BLaER1 (cell line): ENCODE results near the gene AP3B1.

ENCODE experiments used
- H3K27ac ChIP-seq: shearing (Covaris generic); formaldehyde crosslinking; 2 replicates; pipeline ENCODE4 v1.8.1; 2022
- H3K27me3 ChIP-seq: shearing (Covaris generic); formaldehyde crosslinking; 2 replicates; pipeline ENCODE4 v1.8.1; 2022
- H3K36me3 ChIP-seq: shearing (Covaris generic); formaldehyde crosslinking; 2 replicates; pipeline ENCODE4 v1.8.1; 2022
- H3K4me1 ChIP-seq: shearing (Covaris generic); formaldehyde crosslinking; 2 replicates; pipeline ENCODE4 v1.8.1; 2022
- H3K4me2 ChIP-seq: shearing (Covaris generic); formaldehyde crosslinking; 2 replicates; pipeline ENCODE4 v1.8.1; 2022
- H3K4me3 ChIP-seq: shearing (Covaris generic); formaldehyde crosslinking; 2 replicates; pipeline ENCODE4 v1.8.1; 2022
- H3K9ac ChIP-seq: shearing (Covaris generic); formaldehyde crosslinking; 2 replicates; pipeline ENCODE4 v1.8.1; 2022
- H3K9me3 ChIP-seq: shearing (Covaris generic); formaldehyde crosslinking; 2 replicates; pipeline ENCODE4 v1.8.1; 2022
- H4K20me1 ChIP-seq: shearing (Covaris generic); formaldehyde crosslinking; 2 replicates; pipeline ENCODE4 v1.8.1; 2022
- Cebpa-rat ChIP-seq: shearing (Covaris generic); IDR thresholded peaks from 2 replicates; pipeline ENCODE4 v1.8.1; 2022

AP3B1 gene, protein sequence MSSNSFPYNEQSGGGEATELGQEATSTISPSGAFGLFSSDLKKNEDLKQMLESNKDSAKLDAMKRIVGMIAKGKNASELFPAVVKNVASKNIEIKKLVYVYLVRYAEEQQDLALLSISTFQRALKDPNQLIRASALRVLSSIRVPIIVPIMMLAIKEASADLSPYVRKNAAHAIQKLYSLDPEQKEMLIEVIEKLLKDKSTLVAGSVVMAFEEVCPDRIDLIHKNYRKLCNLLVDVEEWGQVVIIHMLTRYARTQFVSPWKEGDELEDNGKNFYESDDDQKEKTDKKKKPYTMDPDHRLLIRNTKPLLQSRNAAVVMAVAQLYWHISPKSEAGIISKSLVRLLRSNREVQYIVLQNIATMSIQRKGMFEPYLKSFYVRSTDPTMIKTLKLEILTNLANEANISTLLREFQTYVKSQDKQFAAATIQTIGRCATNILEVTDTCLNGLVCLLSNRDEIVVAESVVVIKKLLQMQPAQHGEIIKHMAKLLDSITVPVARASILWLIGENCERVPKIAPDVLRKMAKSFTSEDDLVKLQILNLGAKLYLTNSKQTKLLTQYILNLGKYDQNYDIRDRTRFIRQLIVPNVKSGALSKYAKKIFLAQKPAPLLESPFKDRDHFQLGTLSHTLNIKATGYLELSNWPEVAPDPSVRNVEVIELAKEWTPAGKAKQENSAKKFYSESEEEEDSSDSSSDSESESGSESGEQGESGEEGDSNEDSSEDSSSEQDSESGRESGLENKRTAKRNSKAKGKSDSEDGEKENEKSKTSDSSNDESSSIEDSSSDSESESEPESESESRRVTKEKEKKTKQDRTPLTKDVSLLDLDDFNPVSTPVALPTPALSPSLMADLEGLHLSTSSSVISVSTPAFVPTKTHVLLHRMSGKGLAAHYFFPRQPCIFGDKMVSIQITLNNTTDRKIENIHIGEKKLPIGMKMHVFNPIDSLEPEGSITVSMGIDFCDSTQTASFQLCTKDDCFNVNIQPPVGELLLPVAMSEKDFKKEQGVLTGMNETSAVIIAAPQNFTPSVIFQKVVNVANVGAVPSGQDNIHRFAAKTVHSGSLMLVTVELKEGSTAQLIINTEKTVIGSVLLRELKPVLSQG

DNA sequence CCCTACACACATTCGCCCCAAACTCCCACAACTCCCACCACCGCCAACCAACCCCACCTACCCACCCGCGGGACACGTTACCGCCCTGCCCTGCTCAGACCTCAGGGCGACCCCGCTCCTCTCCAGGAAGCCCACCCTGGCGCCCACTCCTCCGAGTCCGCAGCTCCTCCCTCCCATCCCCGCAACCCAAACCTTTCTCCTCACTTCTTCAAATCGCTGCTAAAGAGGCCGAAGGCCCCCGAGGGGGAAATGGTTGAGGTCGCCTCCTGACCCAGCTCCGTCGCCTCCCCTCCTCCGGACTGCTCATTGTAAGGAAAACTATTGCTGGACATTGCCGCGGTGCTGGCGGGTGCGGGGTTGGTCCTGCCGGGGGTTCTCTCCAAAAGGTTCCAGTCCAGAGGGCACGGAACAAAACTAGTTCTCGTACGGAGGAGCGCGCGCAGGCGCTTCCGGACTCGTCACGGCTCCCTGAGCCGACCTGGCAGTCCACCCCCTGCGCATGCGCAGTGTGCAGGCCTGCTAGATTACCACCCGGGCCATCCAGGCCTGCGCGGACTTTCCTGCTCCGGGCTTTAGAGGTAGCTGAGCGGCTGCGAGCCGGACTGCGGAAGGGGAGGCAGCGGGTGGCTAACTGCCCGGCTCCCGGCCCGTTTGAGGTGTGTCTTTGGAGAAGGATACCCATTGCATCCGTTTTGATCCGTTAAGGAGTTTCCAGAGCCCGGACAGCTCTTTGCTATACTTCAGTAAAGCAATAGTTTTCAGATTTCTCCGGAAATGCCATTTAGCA, at the start of gene AP3B1:
TSS of gene AP3B1 (minus strand) at position 451 of the 787 bp plus-strand sequence. CDS start at position 332, 119 bp downstream.
- Histone ChIP-seq H3K9me3 (no peaks in the 10 kb centered on the region), H3K9ac (peak within 1 kb of the TSS; percentile 90), H3K4me1 (peaks cover 39% of the 10 kb centered on the region), H3K36me3 (peaks cover 3% of the 10 kb centered on the region; the same call in 1 of the 2 replicates), H3K27ac (peak within 1 kb of the TSS; percentile 92), H3K4me2 (peak within 1 kb of the TSS; percentile 90), H3K4me3 (peak within 1 kb of the TSS; percentile 96), H3K27me3 (peaks cover 5% of the 10 kb centered on the region; the same call in 1 of the 2 replicates), H4K20me1 (peaks cover 13% of the 10 kb centered on the region; the same call in 1 of the 2 replicates)
- no peak for TF ChIP-seq Cebpa-rat

- Histone ChIP-seq H4K20me1 (no peaks in the 10 kb centered on the region), H3K27me3 (no peaks in the 10 kb centered on the region), H3K4me3 (no peak overlapping the region), H3K9me3 (peaks cover 8% of the 10 kb centered on the region), H3K9ac (no peak overlapping the region), H3K36me3 (no peaks in the 10 kb centered on the region), H3K4me1 (0 out of 2 replicates have a peak, but pooled peaks cover 4% of the 10 kb centered on the region), H3K4me2 (no peak overlapping the region), H3K27ac (no peak overlapping the region)
- no peak for TF ChIP-seq Cebpa-rat
Measured at GRCh38 chr5:78341440-78341839, 46.9 kb upstream of the AP3B1 start.

GRCh38 chr5:78339617-78340436, 45.3 kb upstream of the AP3B1 start:
- Histone ChIP-seq H3K9ac (no peak overlapping the region), H4K20me1 (no peaks in the 10 kb centered on the region), H3K27ac (no peak overlapping the region), H3K27me3 (no peaks in the 10 kb centered on the region), H3K36me3 (no peaks in the 10 kb centered on the region), H3K4me2 (no peak overlapping the region), H3K4me1 (0 out of 2 replicates have a peak, but pooled peaks cover 4% of the 10 kb centered on the region), H3K4me3 (no peak overlapping the region), H3K9me3 (peaks cover 8% of the 10 kb centered on the region)
- no peak for TF ChIP-seq Cebpa-rat

GRCh38 chr5:78336698-78337097, 42.2 kb upstream of the AP3B1 start:
- Histone ChIP-seq H4K20me1 (no peaks in the 10 kb centered on the region), H3K36me3 (no peaks in the 10 kb centered on the region), H3K9me3 (peaks cover 8% of the 10 kb centered on the region), H3K9ac (no peak overlapping the region), H3K27me3 (no peaks in the 10 kb centered on the region), H3K4me2 (no peak overlapping the region), H3K4me3 (no peak overlapping the region), H3K4me1 (0 out of 2 replicates have a peak, but pooled peaks cover 4% of the 10 kb centered on the region), H3K27ac (no peak overlapping the region)
- no peak for TF ChIP-seq Cebpa-rat

DNA sequence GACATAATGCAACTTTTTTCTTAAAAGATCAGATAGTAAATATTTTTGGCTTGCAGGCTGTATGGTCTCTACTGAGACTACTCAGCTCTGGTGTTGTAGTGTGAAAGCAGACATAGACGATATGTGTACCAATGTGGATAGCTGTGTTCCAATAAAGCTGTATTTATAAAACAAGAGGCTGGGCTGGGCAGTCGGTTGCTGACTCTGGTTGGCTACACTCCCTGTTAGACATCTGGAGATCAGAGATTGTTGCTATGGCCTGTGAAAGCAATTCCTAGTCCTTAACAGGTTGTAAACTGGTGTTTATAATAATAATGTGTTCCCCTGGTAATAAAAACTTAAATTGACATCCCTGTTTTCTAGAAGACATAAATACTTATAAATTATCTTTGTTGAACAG, 41.5 kb upstream of the AP3B1 start:
- no peaks in the 10 kb centered on the region for H4K20me1 ChIP-seq
- no peak for TF ChIP-seq Cebpa-rat

GRCh38 chr5:78334811-78335210, 40.3 kb upstream of the AP3B1 start:
- Histone ChIP-seq H3K9ac (no peak overlapping the region), H3K4me1 (no peaks in the 10 kb centered on the region), H3K4me3 (no peak overlapping the region), H3K36me3 (no peaks in the 10 kb centered on the region), H3K27me3 (no peaks in the 10 kb centered on the region), H4K20me1 (no peaks in the 10 kb centered on the region), H3K27ac (no peak overlapping the region), H3K4me2 (no peak overlapping the region), H3K9me3 (peaks cover 8% of the 10 kb centered on the region)
- TF ChIP-seq Cebpa-rat, result no peak

More for the DNA sequence above, 41.5 kb upstream of the AP3B1 start:
- Histone ChIP-seq H3K9me3 (peaks cover 8% of the 10 kb centered on the region), H3K4me1 (0 out of 2 replicates have a peak, but pooled peaks cover 4% of the 10 kb centered on the region), H3K4me3 (no peak overlapping the region), H3K27me3 (no peaks in the 10 kb centered on the region), H3K27ac (no peak overlapping the region), H3K9ac (no peak overlapping the region), H3K36me3 (no peaks in the 10 kb centered on the region), H3K4me2 (no peak overlapping the region)

DNA sequence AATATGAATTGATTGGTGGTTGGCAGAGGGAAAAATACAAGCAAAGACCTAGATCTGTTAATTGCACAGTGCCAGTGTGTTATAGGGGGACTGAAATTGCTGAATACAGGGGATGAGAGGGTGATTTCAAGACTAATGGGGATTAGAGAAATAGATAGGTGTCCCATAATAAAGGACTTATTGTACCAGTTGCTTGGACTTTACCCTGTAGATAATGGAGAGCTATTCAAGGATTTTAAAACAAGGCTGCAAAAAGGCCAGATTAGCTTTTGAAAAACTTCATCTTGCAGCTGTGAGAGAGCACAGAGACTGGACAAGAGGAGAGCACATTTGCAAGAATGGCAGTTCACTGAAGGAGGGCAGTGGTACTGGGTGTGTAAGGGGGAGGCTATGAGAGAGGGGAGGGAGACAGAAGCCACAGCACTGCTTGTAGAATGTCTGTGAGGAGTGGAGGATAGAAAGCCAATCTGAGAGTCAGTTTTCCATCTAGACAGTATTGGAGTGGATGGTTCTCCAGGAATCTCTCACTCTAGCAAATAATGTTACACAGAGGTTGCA, 37.1 kb upstream of the AP3B1 start:
- H3K9ac ChIP-seq, result no peak overlapping the region
- no peak for TF ChIP-seq Cebpa-rat
- no peaks in the 10 kb centered on the region for H3K36me3 ChIP-seq
- H3K9me3 ChIP-seq, result no peaks in the 10 kb centered on the region
- H4K20me1 ChIP-seq, result no peaks in the 10 kb centered on the region
- H3K4me1 ChIP-seq, result no peaks in the 10 kb centered on the region
- H3K27ac ChIP-seq, result no peak overlapping the region
- no peak overlapping the region for H3K4me2 ChIP-seq
- no peak overlapping the region for H3K4me3 ChIP-seq
- H3K27me3 ChIP-seq, result no peaks in the 10 kb centered on the region

DNA sequence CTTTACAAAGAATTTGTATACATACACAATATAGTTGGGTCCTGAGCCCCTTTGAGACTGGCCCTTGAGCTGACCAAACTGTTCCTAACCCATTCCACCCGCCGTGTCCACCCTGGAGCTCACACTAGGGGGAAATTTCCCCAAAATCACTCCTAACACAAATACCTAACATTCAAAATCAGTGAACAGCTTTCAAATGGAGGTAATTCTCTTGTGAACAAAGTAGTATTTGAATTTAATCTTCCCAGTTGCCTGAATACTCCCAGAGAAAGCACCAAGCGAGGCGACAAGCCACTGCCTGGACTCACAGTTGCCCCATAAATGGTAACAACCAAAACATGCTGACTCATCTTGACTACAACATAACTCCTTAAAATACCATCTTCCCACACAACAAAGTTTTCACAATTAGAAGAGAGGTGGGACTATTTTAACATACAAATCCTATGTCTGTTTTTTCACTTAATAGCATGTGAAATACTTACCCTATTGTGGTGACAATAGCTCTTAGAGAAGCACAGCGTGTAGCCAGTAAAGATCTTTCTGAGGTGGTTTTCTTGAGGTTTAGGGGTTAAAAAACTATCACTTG, 34.2 kb upstream of the AP3B1 start:
- H3K4me1 ChIP-seq, result no peaks in the 10 kb centered on the region
- no peak overlapping the region for H3K4me3 ChIP-seq
- no peaks in the 10 kb centered on the region for H3K27me3 ChIP-seq
- H3K9ac ChIP-seq, result no peak overlapping the region
- no peak overlapping the region for H3K27ac ChIP-seq
- no peaks in the 10 kb centered on the region for H3K9me3 ChIP-seq
- H4K20me1 ChIP-seq, result no peaks in the 10 kb centered on the region
- no peak for TF ChIP-seq Cebpa-rat
- H3K4me2 ChIP-seq, result no peak overlapping the region
- no peaks in the 10 kb centered on the region for H3K36me3 ChIP-seq
